Fibroblast of lung (primary cell): ENCODE measurements around the gene ENTR1. TPM values are rescaled to one million over a fixed set of nuclear protein-coding genes. Genes with fewer than 3 reads are reported as not detected.

ENCODE experiments used
- DNase-seq, 2 donors: peaks; one replicate each; pipeline versions ENCODE4 v3.0.0 to v3.0.0-alpha.2; 2010; ENCODE audit warnings: low read depth in 2 of 2
- H2AFZ ChIP-seq: 2 replicates; pipeline ENCODE4 v1.5.1; 2012; ENCODE audit warnings: low read length, control low read depth, inconsistent platforms
- H3K27ac ChIP-seq: 2 replicates; pipeline ENCODE4 v1.5.1; 2011; ENCODE audit warnings: low read length, control low read depth; ENCODE audit not compliant: insufficient read depth
- H3K27me3 ChIP-seq: 2 replicates; pipeline ENCODE4 v1.5.1; 2011; ENCODE audit warnings: mild to moderate bottlenecking, low read length; ENCODE audit not compliant: control insufficient read depth, insufficient read depth
- H3K36me3 ChIP-seq: 2 replicates; pipeline ENCODE4 v1.5.1; 2011; ENCODE audit warnings: low read length; ENCODE audit not compliant: control insufficient read depth, insufficient read depth
- H3K4me1 ChIP-seq: 2 replicates; pipeline ENCODE4 v1.5.1; 2011; ENCODE audit warnings: low read length; ENCODE audit not compliant: control insufficient read depth, insufficient read depth; ENCODE audit errors: extremely low read depth
- H3K4me2 ChIP-seq: 2 replicates; pipeline ENCODE4 v1.5.1; 2011; ENCODE audit warnings: low read length, control low read depth; ENCODE audit not compliant: insufficient read depth; ENCODE audit errors: extremely low read depth
- H3K4me3 ChIP-seq, 4 experiments: fragments of 200-600 bp in 1 of 4; sonication (generic) in 1 of 4; replicated peaks in 1 of 4; 2 replicates each; pipeline ENCODE4 v1.5.1; 2011 to 2016; ENCODE audit warnings: low read length in 4 of 4, low read depth in 3 of 4, mild to moderate bottlenecking in 3 of 4, control low read depth in 2 of 4, inconsistent platforms in 1 of 4, mixed read lengths in 1 of 4; ENCODE audit not compliant: insufficient read depth in 1 of 4; ENCODE audit errors: control extremely low read depth in 1 of 4
- H3K79me2 ChIP-seq: 2 replicates; pipeline ENCODE4 v1.5.1; 2012; ENCODE audit warnings: mild to moderate bottlenecking, low read length, inconsistent platforms; ENCODE audit not compliant: control insufficient read depth, insufficient read depth
- H3K9ac ChIP-seq: 2 replicates; pipeline ENCODE4 v1.5.1; 2011; ENCODE audit warnings: mild to moderate bottlenecking, low read length, control low read depth; ENCODE audit not compliant: insufficient read depth
- H3K9me3 ChIP-seq: 2 replicates; pipeline ENCODE4 v1.5.1; 2012; ENCODE audit warnings: low read depth, low read length; ENCODE audit not compliant: control insufficient read depth, insufficient read depth
- H4K20me1 ChIP-seq: 2 replicates; pipeline ENCODE4 v1.5.1; 2011; ENCODE audit warnings: low read length; ENCODE audit not compliant: control insufficient read depth, insufficient read depth; ENCODE audit errors: extremely low read depth
- EZH2 ChIP-seq: IDR thresholded peaks from 2 replicates; pipeline ENCODE4 v1.5.1; 2012; ENCODE audit warnings: low read length, control low read depth, mild to moderate bottlenecking; ENCODE audit errors: missing control alignments
- polyA plus RNA-seq, 2 donors: library from polyadenylated mRNA; depleted of rRNA in 1 of 2; stranded (reverse) in 1 of 2; unstranded in 1 of 2; fragments of >200 nt; gene quantifications; 2 replicates each; pipeline ENCODE4 v1.2.1, GENCODE V29; 2011 to 2012; ENCODE audit warnings: missing spikeins in 1 of 2
- total RNA-seq: library from RNA; depleted of rRNA; stranded (reverse); fragments of >200 nt; gene quantifications from 2 replicates; pipeline ENCODE4 v1.2.1, GENCODE V29; 2014
- TF ChIP-seq, protein P1 (sequence below), 2 donors: IDR thresholded peaks in 1 of 2; conservative IDR thresholded peaks in 1 of 2; 1 replicate in 1 of 2; 2 replicates in 1 of 2; pipeline ENCODE4 v1.5.1; 2011 to 2012; ENCODE audit warnings: low read length in 2 of 2, control low read depth in 1 of 2, inconsistent platforms in 1 of 2, low read depth in 1 of 2, mild to moderate bottlenecking in 1 of 2

Gene ENTR1
- total and polyA plus RNA-seq, 2 donors (not counting 1 experiment from before 2014, with no cell fraction given), result 24.5 to 31.9 TPM

DNA sequence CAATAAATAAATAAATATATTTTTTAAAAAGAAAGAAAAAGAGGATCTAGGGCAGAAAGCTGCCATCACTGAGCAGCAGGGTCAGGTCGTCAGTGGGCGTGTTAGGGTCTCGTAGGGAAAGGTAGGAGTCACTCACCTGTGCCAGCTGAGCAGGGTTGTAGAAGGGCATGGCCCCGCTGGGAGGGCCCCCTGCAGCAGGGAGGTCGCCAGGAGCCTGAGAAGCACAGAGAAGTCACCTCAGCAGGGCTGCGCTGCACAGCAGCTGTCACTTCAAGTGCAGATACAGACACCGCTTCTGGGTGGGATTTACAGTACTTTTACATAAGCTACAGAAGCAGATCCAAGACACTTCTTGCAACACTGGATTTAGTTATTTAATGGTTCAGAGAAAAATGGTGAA lies 33.3 kb upstream of the ENTR1 start:
- TF ChIP-seq EZH2, result no peak
- TF ChIP-seq, protein P1, sequence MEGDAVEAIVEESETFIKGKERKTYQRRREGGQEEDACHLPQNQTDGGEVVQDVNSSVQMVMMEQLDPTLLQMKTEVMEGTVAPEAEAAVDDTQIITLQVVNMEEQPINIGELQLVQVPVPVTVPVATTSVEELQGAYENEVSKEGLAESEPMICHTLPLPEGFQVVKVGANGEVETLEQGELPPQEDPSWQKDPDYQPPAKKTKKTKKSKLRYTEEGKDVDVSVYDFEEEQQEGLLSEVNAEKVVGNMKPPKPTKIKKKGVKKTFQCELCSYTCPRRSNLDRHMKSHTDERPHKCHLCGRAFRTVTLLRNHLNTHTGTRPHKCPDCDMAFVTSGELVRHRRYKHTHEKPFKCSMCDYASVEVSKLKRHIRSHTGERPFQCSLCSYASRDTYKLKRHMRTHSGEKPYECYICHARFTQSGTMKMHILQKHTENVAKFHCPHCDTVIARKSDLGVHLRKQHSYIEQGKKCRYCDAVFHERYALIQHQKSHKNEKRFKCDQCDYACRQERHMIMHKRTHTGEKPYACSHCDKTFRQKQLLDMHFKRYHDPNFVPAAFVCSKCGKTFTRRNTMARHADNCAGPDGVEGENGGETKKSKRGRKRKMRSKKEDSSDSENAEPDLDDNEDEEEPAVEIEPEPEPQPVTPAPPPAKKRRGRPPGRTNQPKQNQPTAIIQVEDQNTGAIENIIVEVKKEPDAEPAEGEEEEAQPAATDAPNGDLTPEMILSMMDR (conservative IDR thresholded peaks at IDR 0.05 in 1 of 2, IDR thresholded peaks at IDR 0.05 in 1 of 2; ENCODE audit: low read depth in 1 of 2, low read length in 2 of 2), result no peak
- no peak overlapping the region for H3K4me2 ChIP-seq

DNA sequence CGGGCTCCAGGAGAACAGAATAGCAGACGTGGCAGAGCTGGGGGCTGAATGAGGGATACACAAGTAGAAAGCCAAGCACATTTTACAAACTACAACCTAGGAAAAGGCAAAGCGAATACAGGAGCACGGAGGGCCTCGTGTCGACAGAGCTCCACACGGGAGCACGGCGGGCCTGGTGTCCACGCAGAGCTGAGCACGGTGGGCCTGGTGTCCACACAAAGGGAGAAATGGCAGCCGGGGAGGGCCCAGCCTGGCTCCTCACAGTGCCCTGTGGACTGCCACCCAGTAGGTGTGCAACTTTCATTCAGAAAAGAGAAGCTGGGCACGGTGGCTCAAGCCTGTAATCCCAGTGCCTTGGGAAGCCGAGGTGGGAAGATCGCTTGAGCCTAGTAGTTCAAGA lies 32.7 kb upstream of the ENTR1 start:
- no peak for DNase-seq
- Histone ChIP-seq H3K36me3 (peaks cover 35% of the 10 kb centered on the region), H3K27ac (no peak overlapping the region), H2AFZ (no peak overlapping the region), H3K27me3 (no peaks in the 10 kb centered on the region), H4K20me1 (no peaks in the 10 kb centered on the region), H3K4me2 (no peak overlapping the region), H3K9ac (no peak overlapping the region), H3K79me2 (peaks cover 10% of the 10 kb centered on the region), H3K9me3 (no peaks in the 10 kb centered on the region), H3K4me1 (peaks cover 4% of the 10 kb centered on the region), H3K4me3 (no peak overlapping the region)
- TF ChIP-seq, protein P1 (conservative IDR thresholded peaks at IDR 0.05 in 1 of 2, IDR thresholded peaks at IDR 0.05 in 1 of 2; ENCODE audit: low read depth in 1 of 2, low read length in 2 of 2), result no peak
- TF ChIP-seq EZH2, result no peak

More for the DNA sequence above, 33.3 kb upstream of the ENTR1 start:
- Histone ChIP-seq H3K27ac (no peak overlapping the region), H4K20me1 (no peaks in the 10 kb centered on the region), H3K4me3 (no peak overlapping the region), H3K36me3 (peaks cover 38% of the 10 kb centered on the region), H3K4me1 (peaks cover 4% of the 10 kb centered on the region), H3K79me2 (peaks cover 4% of the 10 kb centered on the region), H3K9ac (no peak overlapping the region), H2AFZ (no peak overlapping the region), H3K9me3 (no peaks in the 10 kb centered on the region), H3K27me3 (no peaks in the 10 kb centered on the region)
- no peak for DNase-seq

DNA sequence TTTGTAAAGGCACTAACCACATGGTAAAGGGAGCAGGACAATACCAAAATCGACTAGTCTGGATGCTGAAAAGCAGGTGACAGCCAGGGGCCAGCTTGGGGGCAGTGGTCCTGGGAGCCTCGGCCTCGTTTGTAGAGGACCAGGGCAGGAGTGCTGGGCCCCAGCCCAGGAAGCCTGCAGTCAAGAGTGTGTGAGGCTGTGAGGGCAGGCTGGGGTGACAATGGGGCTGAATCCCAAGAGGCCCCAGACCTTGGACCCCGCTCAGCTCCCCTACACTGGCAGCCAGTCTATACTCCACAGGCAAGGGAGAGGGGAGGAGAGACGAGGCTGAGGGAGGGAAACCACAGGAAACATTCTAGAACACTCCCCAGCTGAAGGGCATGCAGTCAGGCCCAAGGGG lies 31.9 kb upstream of the ENTR1 start:
- DNase-seq, result no peak
- H4K20me1 ChIP-seq, result no peaks in the 10 kb centered on the region
- H3K36me3 ChIP-seq, result peaks cover 33% of the 10 kb centered on the region
- H3K9me3 ChIP-seq, result no peaks in the 10 kb centered on the region
- H3K79me2 ChIP-seq, result peaks cover 18% of the 10 kb centered on the region
- no peak overlapping the region for H2AFZ ChIP-seq
- H3K4me3 ChIP-seq, result no peak overlapping the region
- peaks cover 9% of the 10 kb centered on the region for H3K4me1 ChIP-seq
- H3K4me2 ChIP-seq, result no peak overlapping the region
- no peaks in the 10 kb centered on the region for H3K27me3 ChIP-seq
- H3K27ac ChIP-seq, result no peak overlapping the region
- no peak overlapping the region for H3K9ac ChIP-seq
- TF ChIP-seq EZH2, result no peak
- TF ChIP-seq, protein P1 (conservative IDR thresholded peaks at IDR 0.05 in 1 of 2, IDR thresholded peaks at IDR 0.05 in 1 of 2; ENCODE audit: low read depth in 1 of 2, low read length in 2 of 2), result no peak
